Measurements from ENCODE around the gene TXNRD1.
"Not testable (repeated sequence)": the region's sequence is repeated elsewhere in the genome, so short reads cannot be mapped to it uniquely, and the experiment has no call there.

Gene TXNRD1

DNA sequence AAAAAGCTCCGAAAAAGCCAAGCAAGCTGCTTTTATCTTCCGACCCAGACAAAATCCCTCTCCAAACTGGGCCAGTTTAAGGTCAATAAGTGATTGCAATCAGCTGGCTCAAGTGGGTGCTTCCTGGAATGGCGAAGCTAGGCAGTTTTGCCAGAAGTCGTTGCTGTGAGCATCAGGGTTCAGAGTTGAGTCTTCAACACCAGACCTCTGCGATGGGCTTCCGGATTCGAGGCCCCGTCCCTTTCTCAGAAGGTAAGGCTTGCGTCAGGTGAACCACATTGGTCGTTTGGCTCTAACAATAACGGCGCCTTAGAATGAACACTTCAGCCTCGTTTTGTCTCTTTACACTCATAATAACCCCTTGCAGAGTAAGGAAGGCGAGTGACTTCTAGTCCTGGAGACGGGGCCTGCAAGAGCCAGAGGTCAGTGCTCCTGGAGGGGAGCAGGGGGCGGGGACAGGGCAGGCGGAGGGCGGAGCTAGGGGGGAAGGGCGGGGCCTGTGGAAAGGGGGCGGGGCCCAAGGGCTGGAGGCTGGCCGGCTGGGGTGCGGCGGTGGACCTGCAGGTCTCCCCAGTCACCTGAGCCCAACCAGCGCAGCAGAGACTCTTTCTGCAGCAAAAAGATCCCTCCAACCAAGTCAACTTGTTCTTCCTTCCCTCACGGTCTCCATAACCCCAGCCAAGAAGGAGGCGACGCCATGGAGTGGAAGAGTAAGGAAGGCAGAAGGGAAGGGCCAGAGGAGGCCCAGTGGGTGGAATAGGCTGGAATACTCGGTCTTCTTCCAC is 43.6 kb upstream of the TXNRD1 start:
- ATAC-seq = no peak
- TF ChIP-seq, protein P1, sequence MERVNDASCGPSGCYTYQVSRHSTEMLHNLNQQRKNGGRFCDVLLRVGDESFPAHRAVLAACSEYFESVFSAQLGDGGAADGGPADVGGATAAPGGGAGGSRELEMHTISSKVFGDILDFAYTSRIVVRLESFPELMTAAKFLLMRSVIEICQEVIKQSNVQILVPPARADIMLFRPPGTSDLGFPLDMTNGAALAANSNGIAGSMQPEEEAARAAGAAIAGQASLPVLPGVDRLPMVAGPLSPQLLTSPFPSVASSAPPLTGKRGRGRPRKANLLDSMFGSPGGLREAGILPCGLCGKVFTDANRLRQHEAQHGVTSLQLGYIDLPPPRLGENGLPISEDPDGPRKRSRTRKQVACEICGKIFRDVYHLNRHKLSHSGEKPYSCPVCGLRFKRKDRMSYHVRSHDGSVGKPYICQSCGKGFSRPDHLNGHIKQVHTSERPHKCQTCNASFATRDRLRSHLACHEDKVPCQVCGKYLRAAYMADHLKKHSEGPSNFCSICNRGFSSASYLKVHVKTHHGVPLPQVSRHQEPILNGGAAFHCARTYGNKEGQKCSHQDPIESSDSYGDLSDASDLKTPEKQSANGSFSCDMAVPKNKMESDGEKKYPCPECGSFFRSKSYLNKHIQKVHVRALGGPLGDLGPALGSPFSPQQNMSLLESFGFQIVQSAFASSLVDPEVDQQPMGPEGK (CRISPR knock-in tag; IDR thresholded peaks at IDR 0.05; ENCODE audit: borderline replicate concordance) = no peak
- TF ChIP-seq OSR1 (CRISPR knock-in tag; IDR thresholded peaks at IDR 0.05) (no peak), GLIS3 (CRISPR knock-in tag; IDR thresholded peaks at IDR 0.05) (no peak), TOX (CRISPR knock-in tag; IDR thresholded peaks at IDR 0.05; ENCODE audit: borderline replicate concordance) (no peak), BACH2 (CRISPR knock-in tag; IDR thresholded peaks at IDR 0.05; ENCODE audit: borderline replicate concordance) (no peak), PPARA (CRISPR knock-in tag; IDR thresholded peaks at IDR 0.05; ENCODE audit: borderline replicate concordance) (no peak), RARB (CRISPR knock-in tag; IDR thresholded peaks at IDR 0.05) (no peak), ARNTL (CRISPR knock-in tag; IDR thresholded peaks at IDR 0.05; ENCODE audit: borderline replicate concordance, low read depth) (no peak), CSDC2 (CRISPR knock-in tag; IDR thresholded peaks at IDR 0.05) (no peak), CSRNP3 (CRISPR knock-in tag; IDR thresholded peaks at IDR 0.05) (no peak), ZFP30 (CRISPR knock-in tag; IDR thresholded peaks at IDR 0.05) (no peak), ESRRG (CRISPR knock-in tag; IDR thresholded peaks at IDR 0.05) (no peak), ISL1 (CRISPR knock-in tag; IDR thresholded peaks at IDR 0.05) (no peak), ZNF565 (CRISPR knock-in tag; conservative IDR thresholded peaks at IDR 0.05; ENCODE audit: low read depth) (no peak), SNAI2 (CRISPR knock-in tag; IDR thresholded peaks at IDR 0.05) (no peak)
- TF ChIP-seq, protein P2, sequence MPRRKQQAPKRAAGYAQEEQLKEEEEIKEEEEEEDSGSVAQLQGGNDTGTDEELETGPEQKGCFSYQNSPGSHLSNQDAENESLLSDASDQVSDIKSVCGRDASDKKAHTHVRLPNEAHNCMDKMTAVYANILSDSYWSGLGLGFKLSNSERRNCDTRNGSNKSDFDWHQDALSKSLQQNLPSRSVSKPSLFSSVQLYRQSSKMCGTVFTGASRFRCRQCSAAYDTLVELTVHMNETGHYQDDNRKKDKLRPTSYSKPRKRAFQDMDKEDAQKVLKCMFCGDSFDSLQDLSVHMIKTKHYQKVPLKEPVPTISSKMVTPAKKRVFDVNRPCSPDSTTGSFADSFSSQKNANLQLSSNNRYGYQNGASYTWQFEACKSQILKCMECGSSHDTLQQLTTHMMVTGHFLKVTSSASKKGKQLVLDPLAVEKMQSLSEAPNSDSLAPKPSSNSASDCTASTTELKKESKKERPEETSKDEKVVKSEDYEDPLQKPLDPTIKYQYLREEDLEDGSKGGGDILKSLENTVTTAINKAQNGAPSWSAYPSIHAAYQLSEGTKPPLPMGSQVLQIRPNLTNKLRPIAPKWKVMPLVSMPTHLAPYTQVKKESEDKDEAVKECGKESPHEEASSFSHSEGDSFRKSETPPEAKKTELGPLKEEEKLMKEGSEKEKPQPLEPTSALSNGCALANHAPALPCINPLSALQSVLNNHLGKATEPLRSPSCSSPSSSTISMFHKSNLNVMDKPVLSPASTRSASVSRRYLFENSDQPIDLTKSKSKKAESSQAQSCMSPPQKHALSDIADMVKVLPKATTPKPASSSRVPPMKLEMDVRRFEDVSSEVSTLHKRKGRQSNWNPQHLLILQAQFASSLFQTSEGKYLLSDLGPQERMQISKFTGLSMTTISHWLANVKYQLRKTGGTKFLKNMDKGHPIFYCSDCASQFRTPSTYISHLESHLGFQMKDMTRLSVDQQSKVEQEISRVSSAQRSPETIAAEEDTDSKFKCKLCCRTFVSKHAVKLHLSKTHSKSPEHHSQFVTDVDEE (CRISPR knock-in tag; IDR thresholded peaks at IDR 0.05) = no peak
- TF ChIP-seq, protein P3, sequence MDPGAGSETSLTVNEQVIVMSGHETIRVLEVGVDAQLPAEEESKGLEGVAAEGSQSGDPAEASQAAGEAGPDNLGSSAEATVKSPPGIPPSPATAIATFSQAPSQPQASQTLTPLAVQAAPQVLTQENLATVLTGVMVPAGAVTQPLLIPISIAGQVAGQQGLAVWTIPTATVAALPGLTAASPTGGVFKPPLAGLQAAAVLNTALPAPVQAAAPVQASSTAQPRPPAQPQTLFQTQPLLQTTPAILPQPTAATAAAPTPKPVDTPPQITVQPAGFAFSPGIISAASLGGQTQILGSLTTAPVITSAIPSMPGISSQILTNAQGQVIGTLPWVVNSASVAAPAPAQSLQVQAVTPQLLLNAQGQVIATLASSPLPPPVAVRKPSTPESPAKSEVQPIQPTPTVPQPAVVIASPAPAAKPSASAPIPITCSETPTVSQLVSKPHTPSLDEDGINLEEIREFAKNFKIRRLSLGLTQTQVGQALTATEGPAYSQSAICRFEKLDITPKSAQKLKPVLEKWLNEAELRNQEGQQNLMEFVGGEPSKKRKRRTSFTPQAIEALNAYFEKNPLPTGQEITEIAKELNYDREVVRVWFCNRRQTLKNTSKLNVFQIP (CRISPR knock-in tag; IDR thresholded peaks at IDR 0.05; ENCODE audit: borderline replicate concordance, low read depth) = no peak
- TF ChIP-seq, protein P4, sequence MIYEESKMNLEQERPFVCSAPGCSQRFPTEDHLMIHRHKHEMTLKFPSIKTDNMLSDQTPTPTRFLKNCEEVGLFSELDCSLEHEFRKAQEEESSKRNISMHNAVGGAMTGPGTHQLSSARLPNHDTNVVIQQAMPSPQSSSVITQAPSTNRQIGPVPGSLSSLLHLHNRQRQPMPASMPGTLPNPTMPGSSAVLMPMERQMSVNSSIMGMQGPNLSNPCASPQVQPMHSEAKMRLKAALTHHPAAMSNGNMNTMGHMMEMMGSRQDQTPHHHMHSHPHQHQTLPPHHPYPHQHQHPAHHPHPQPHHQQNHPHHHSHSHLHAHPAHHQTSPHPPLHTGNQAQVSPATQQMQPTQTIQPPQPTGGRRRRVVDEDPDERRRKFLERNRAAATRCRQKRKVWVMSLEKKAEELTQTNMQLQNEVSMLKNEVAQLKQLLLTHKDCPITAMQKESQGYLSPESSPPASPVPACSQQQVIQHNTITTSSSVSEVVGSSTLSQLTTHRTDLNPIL (CRISPR knock-in tag; IDR thresholded peaks at IDR 0.05; ENCODE audit: low read depth) = no peak

- no peak for TF ChIP-seq ESRRG (CRISPR knock-in tag; IDR thresholded peaks at IDR 0.05)
- TF ChIP-seq CSDC2 (CRISPR knock-in tag; IDR thresholded peaks at IDR 0.05) = no peak
- no peak for TF ChIP-seq TCF4 (CRISPR knock-in tag; IDR thresholded peaks at IDR 0.05; ENCODE audit: borderline replicate concordance)
- ATAC-seq = no peak
These were observed 43.0 kb upstream of the TXNRD1 start for GRCh38 chr12:104172570-104172947.

DNA sequence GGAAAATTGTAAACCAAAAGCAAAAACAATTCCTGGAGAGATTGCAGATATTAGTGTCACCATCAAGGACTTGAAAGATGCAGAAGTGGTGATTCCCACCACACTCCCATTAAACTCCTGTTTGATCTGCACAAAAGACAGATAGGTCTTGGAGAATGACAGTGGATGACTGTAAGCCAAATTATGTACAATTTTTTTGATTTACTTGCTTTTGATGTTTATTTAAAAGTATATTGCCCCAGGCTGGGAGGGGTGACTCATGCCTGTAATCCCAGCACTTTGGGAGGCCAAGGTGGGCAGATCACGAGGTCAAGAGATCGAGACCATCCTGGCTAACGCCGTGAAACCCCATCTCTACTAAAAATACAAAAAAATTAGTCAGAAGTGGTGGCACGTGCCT is 41.8 kb upstream of the TXNRD1 start:
- not testable (repeated sequence) for ATAC-seq

Data from SK-N-SH treated with all-trans-retinoic acid at 6 μM for 48 hours (cell line).